Urothelium cell line (cell line): ENCODE measurements around the gene ZFP28.

ENCODE experiments used
- DNase-seq: peaks from one replicate; pipeline ENCODE4 v3.0.0; 2011; ENCODE audit warnings: low spot score, mixed read lengths
- FAIRE-seq: peaks from 2 replicates; lab custom pipeline; 2011; peaks lifted over from hg19 to GRCh38; lab: Jason Lieb, UNC

ZFP28 gene

GRCh38 chr19:56594783-56595547 is 56.2 kb downstream of the ZFP28 start, which contains the start of gene ZNF71:
Gene ZNF71, plus strand, starts transcription at chr19:56595302. Its CDS starts 6,257 bp downstream, at chr19:56601559.
- FAIRE-seq (peak; percentile 52), DNase-seq (peak; percentile 94)

GRCh38 chr19:56595548-56595899 is 56.8 kb downstream of the ZFP28 start:
- DNase-seq = no peak
- no peak for FAIRE-seq

- FAIRE-seq (no peak), DNase-seq (no peak)
Observed at GRCh38 chr19:56596676-56597075, 57.9 kb downstream of the ZFP28 start.

GRCh38 chr19:56597696-56598095 is 58.9 kb downstream of the ZFP28 start:
- FAIRE-seq (no peak), DNase-seq (no peak)

- FAIRE-seq (peak; percentile 61), DNase-seq (no peak)
Observed at GRCh38 chr19:56601375-56601774, 62.6 kb downstream of the ZFP28 start.

GRCh38 chr19:56603829-56604228 is 65.1 kb downstream of the ZFP28 start:
- FAIRE-seq = no peak
- DNase-seq = no peak
